Liver (tissue), 3 donors: ENCODE data around the gene LDLRAD4.

Source experiments
- CTCF ChIP-seq: fragments of 150-350 bp; IDR thresholded peaks from 2 replicates; pipeline ENCODE4 v1.5.1; 2017; ENCODE audit warnings: improper control_type of control experiment, low read depth, low read length; ENCODE audit not compliant: missing input control
- HNF4A ChIP-seq, 2 donors: conservative IDR thresholded peaks; 2 replicates each; pipeline ENCODE4 v1.6.1; 2016; ENCODE audit warnings: antibody characterized with exemption in 2 of 2, mild to moderate bottlenecking in 2 of 2
- ZBTB33 ChIP-seq: IDR thresholded peaks from 2 replicates; pipeline ENCODE4 v1.6.1; 2016; ENCODE audit warnings: antibody characterized with exemption
- donor health status: healthy.
- donor health status: healthy.

GRCh38 chr18:13226533-13227144, 8.1 kb downstream of the LDLRAD4 start:
- TF ChIP-seq CTCF, result no peak
- TF ChIP-seq ZBTB33, result no peak
- no peak for TF ChIP-seq HNF4A (conservative IDR thresholded peaks at IDR 0.05)
